Daoy (cell line): ENCODE results near the gene OR2G6. TPM values are rescaled to one million over a fixed set of nuclear protein-coding genes. Genes with fewer than 3 reads are reported as not detected.
"Not testable (repeated sequence)": the region's sequence is repeated elsewhere in the genome, so short reads cannot be mapped to it uniquely, and the experiment has no call there.

Source experiments
- DNase-seq: peaks from one replicate; pipeline ENCODE4 v3.0.0-alpha.2; 2015; ENCODE audit warnings: low read depth
- total RNA-seq: library from RNA; depleted of rRNA; stranded (reverse); fragments of >200 nt; shearing (Covaris generic); gene quantifications from 2 replicates; pipeline ENCODE4 v1.2.3, GENCODE V29; 2014; rRNA removed

OR2G6 gene
- total RNA-seq, 1 experiment from 2014 or later, result not detected

DNA sequence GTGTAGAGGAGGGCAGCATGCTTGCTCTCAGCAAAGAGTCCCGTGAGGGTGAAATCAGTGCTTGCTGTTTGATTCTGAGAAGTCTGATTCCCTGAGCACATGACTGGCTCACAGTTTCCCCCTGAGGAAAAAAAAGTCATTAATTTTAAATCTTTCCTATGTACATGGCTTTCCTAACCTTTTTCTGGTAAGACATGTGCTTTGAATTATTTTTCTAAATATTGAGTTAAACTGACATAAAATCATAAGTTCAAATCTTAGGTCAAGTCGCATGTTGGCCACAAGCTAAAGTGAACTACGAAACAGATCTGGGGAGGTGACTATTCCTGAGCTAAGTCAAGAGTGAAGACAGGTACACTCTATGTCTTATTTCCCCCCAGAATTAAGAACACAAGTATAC lies 66.8 kb downstream of the OR2G6 start, which contains the start of gene OR2T34:
Gene OR2T34, minus strand, starts transcription at position 101 of the 400 bp plus-strand sequence. Its CDS starts 0 bp downstream, at position 101.
- DNase-seq, result not testable (repeated sequence)

DNA sequence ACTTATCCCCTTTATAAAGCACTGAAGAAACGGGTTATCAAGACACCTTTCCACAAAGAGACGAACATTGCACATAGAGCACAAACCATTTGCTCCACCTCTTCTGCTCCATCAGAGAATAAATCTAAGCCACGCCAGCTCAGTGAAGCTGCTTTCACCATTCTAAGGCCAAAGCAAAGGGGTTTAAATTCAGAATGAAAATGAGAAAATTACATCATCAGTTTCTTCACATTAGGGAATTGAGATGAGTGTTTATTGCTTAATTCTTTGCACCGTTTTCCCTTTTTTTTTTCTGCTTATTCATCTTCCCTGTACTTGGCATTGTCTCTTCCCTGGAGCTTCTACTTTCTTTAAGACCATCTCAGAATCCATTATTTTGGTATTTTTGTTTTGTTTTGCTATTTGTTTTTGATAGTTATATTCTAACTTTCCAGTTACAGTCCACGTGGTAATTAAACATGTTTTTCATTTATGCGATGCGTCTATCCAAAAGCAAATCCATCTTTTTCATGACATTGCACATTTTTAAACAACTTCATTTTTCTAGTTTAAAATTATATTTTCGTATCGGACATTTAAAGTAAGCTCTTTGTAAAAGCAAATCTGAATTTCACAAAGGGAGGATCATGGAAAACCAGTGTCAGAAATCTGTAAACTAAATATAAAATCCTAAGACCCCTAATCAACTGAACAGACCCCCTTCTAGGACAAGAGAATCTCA lies 68.5 kb downstream of the OR2G6 start:
- no peak for DNase-seq

Other genes starting within 250 kb of the OR2G6 start
- gene OR2T33, start 230.1 kb upstream of the OR2G6 start, total RNA-seq, result 0.57 and 1.7 TPM in 2 replicates
- gene OR2T12, start 204.6 kb upstream of the OR2G6 start, total RNA-seq, result not detected in 2 replicates
- not detected in 2 replicates for gene OR2M7, start 183.5 kb upstream of the OR2G6 start, total RNA-seq
- gene OR14C36, start 159.3 kb upstream of the OR2G6 start, total RNA-seq, result not detected in 2 replicates
- not detected in 2 replicates for gene OR2T4, start 146.4 kb upstream of the OR2G6 start, total RNA-seq
- gene OR2T6, start 132.3 kb upstream of the OR2G6 start, total RNA-seq, result not detected in 2 replicates
- not detected in 2 replicates for gene OR2T1, start 105.0 kb upstream of the OR2G6 start, total RNA-seq
- not detected in 2 replicates for gene OR2T2, start 62.4 kb upstream of the OR2G6 start, total RNA-seq
- gene OR2T3, start 34.7 kb upstream of the OR2G6 start, total RNA-seq, result not detected in 2 replicates
- not detected in 2 replicates for gene OR2T5, start 19.5 kb upstream of the OR2G6 start, total RNA-seq
- not detected in 2 replicates for gene OR2T29, start 54.7 kb downstream of the OR2G6 start, total RNA-seq
- not detected in 2 replicates for gene OR2T34, start 66.7 kb downstream of the OR2G6 start, total RNA-seq
- not detected in 2 replicates for gene OR2T10, start 89.6 kb downstream of the OR2G6 start, total RNA-seq
- not detected in 2 replicates for gene OR2T11, start 127.0 kb downstream of the OR2G6 start, total RNA-seq
- not detected in 2 replicates for gene OR2T35, start 137.2 kb downstream of the OR2G6 start, total RNA-seq
- not detected in 2 replicates for gene OR2T27, start 147.5 kb downstream of the OR2G6 start, total RNA-seq
- gene OR14I1, start 194.7 kb downstream of the OR2G6 start, total RNA-seq, result not detected in 2 replicates
- 0.51 and 1.1 TPM in 2 replicates for gene LYPD8, start 247.7 kb downstream of the OR2G6 start, total RNA-seq